Kidney epithelial cell (primary cell): ENCODE results near the gene CPLANE2. TPM values are rescaled to one million over a fixed set of nuclear protein-coding genes. Genes with fewer than 3 reads are reported as not detected.

Source experiments
- DNase-seq: peaks from one replicate; pipeline ENCODE4 v3.0.0-alpha.2; 2010; ENCODE audit warnings: low read depth
- H3K27me3 ChIP-seq: 2 replicates; pipeline ENCODE4 v1.6.0; 2011; ENCODE audit warnings: low read length; ENCODE audit not compliant: control insufficient read depth, insufficient read depth
- H3K36me3 ChIP-seq: 2 replicates; pipeline ENCODE4 v1.5.1; 2011; ENCODE audit warnings: low read length; ENCODE audit not compliant: control insufficient read depth, insufficient read depth
- H3K4me3 ChIP-seq: 2 replicates; pipeline ENCODE4 v1.5.1; 2011; ENCODE audit warnings: low read depth, mild to moderate bottlenecking, control low read depth, low read length
- total RNA-seq: library from RNA; depleted of rRNA; stranded (reverse); fragments of >200 nt; gene quantifications from 2 replicates; pipeline ENCODE4 v1.2.3, GENCODE V29; 2015
- TF ChIP-seq, protein P1 (sequence below): IDR thresholded peaks from 2 replicates; pipeline ENCODE4 v1.5.1; 2011; ENCODE audit warnings: mild to moderate bottlenecking, moderate library complexity, low read length, control low read depth, inconsistent platforms; ENCODE audit not compliant: insufficient read depth, poor library complexity, severe bottlenecking

CPLANE2 gene
- total RNA-seq, 1 donor from 2014 or later, result 3.5 TPM

- no peak for DNase-seq
- TF ChIP-seq, protein P1, sequence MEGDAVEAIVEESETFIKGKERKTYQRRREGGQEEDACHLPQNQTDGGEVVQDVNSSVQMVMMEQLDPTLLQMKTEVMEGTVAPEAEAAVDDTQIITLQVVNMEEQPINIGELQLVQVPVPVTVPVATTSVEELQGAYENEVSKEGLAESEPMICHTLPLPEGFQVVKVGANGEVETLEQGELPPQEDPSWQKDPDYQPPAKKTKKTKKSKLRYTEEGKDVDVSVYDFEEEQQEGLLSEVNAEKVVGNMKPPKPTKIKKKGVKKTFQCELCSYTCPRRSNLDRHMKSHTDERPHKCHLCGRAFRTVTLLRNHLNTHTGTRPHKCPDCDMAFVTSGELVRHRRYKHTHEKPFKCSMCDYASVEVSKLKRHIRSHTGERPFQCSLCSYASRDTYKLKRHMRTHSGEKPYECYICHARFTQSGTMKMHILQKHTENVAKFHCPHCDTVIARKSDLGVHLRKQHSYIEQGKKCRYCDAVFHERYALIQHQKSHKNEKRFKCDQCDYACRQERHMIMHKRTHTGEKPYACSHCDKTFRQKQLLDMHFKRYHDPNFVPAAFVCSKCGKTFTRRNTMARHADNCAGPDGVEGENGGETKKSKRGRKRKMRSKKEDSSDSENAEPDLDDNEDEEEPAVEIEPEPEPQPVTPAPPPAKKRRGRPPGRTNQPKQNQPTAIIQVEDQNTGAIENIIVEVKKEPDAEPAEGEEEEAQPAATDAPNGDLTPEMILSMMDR, result no peak
- no peaks in the 10 kb centered on the region for H3K27me3 ChIP-seq
- H3K4me3 ChIP-seq, result no peak overlapping the region
- H3K36me3 ChIP-seq, result no peaks in the 10 kb centered on the region
These were observed 38.6 kb upstream of the CPLANE2 start for GRCh38 chr1:16275591-16275990.

- no peaks in the 10 kb centered on the region for H3K27me3 ChIP-seq
- TF ChIP-seq, protein P1, result no peak
- H3K4me3 ChIP-seq, result no peak overlapping the region
- H3K36me3 ChIP-seq, result no peaks in the 10 kb centered on the region
- DNase-seq, result no peak
These were observed 30.8 kb upstream of the CPLANE2 start for GRCh38 chr1:16267690-16268180.

- Histone ChIP-seq H3K4me3 (no peak overlapping the region), H3K36me3 (no peaks in the 10 kb centered on the region), H3K27me3 (no peaks in the 10 kb centered on the region)
- DNase-seq, result no peak
- TF ChIP-seq, protein P1, result no peak
These were observed 29.6 kb upstream of the CPLANE2 start for GRCh38 chr1:16266411-16267118.

GRCh38 chr1:16262067-16262466, 25.1 kb upstream of the CPLANE2 start:
- no peak for DNase-seq
- H3K36me3 ChIP-seq, result no peaks in the 10 kb centered on the region
- no peaks in the 10 kb centered on the region for H3K27me3 ChIP-seq
- TF ChIP-seq, protein P1, result no peak
- no peak overlapping the region for H3K4me3 ChIP-seq

- Histone ChIP-seq H3K4me3 (no peak overlapping the region), H3K36me3 (no peaks in the 10 kb centered on the region), H3K27me3 (no peaks in the 10 kb centered on the region)
- TF ChIP-seq, protein P1, result no peak
- DNase-seq, result peak; percentile 32
These were observed 23.8 kb upstream of the CPLANE2 start for GRCh38 chr1:16260814-16261213.
